ENCODE results near the gene CCDC33.

The CCDC33 gene

GRCh38 chr15:74252291-74252690 lies 16.2 kb downstream of the CCDC33 start:
- peaks cover 10% of the 10 kb centered on the region for H3K4me1 ChIP-seq (ENCODE audit: insufficient read depth, insufficient read length)
- H3K4me3 ChIP-seq (ENCODE audit: insufficient read length, low read depth), result no peak overlapping the region
- H3K27me3 ChIP-seq (ENCODE audit: insufficient read depth, insufficient read length), result peaks cover 29% of the 10 kb centered on the region
- no peak overlapping the region for H3K9ac ChIP-seq (ENCODE audit: insufficient read length, low read depth)
- no peak for DNase-seq (ENCODE audit: low read depth, low spot score)
- TF ChIP-seq ZNF274 (IDR thresholded peaks at IDR 0.05; ENCODE audit: low read depth, low read length) (no peak), YY1 (IDR thresholded peaks at IDR 0.05; ENCODE audit: insufficient read depth, insufficient read length) (no peak)
- H3K36me3 ChIP-seq (ENCODE audit: insufficient read depth, insufficient read length, low read length), result no peaks in the 10 kb centered on the region
- H3K9me3 ChIP-seq (ENCODE audit: insufficient read depth, low read length), result no peaks in the 10 kb centered on the region

- Histone ChIP-seq H3K36me3 (ENCODE audit: insufficient read depth, insufficient read length, low read length) (no peaks in the 10 kb centered on the region), H3K9ac (ENCODE audit: insufficient read length, low read depth) (no peak overlapping the region), H3K9me3 (ENCODE audit: insufficient read depth, low read length) (no peaks in the 10 kb centered on the region), H3K27me3 (ENCODE audit: insufficient read depth, insufficient read length) (peaks cover 29% of the 10 kb centered on the region), H3K4me1 (ENCODE audit: insufficient read depth, insufficient read length) (peaks cover 10% of the 10 kb centered on the region), H3K4me3 (ENCODE audit: insufficient read length, low read depth) (no peak overlapping the region)
- DNase-seq (ENCODE audit: low read depth, low spot score), result no peak
- no peak for TF ChIP-seq SUZ12 (IDR thresholded peaks at IDR 0.05; ENCODE audit: extremely low read depth, insufficient read depth, insufficient read length)
- TF ChIP-seq YY1 (IDR thresholded peaks at IDR 0.05; ENCODE audit: insufficient read depth, insufficient read length), result no peak
- TF ChIP-seq ZNF274 (IDR thresholded peaks at IDR 0.05; ENCODE audit: low read depth, low read length), result no peak
Measured at GRCh38 chr15:74252721-74253120, 16.6 kb downstream of the CCDC33 start.

DNA sequence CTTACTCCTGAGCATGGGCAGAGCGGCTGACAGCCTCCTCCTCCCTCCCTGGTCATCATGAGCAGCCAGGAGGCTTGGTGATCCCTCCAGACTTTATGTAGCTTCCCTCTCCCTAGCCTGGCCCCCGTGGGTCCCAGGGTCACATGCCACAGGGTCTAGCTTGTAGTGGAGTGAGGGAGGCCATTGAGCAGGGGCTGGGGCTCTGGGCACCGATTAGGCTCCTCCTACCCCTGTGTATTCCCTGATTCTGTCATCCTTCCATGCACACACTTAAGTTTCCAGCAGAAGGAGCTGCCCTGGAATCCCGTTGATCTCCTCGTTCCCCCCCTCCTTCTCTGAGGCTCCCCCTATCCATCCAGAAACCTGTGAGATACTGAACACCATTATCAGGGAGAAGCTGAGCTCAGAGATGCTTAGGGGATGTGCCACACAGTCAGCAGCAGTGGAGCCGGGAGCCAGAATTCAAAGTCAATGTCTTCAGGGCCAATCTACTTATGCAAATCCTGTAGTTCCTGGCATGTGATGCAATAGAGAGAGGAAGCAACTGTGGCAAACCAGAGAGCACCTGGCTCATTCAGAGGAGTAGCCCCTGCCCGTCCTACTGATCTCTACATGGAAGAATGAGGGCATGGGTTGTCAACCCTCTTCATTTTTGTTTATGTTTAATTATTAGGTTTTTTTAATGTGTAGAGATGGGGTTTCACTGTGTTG lies 17.2 kb downstream of the CCDC33 start:
- H3K36me3 ChIP-seq (ENCODE audit: insufficient read depth, insufficient read length, low read length), result no peaks in the 10 kb centered on the region
- peaks cover 10% of the 10 kb centered on the region for H3K4me1 ChIP-seq (ENCODE audit: insufficient read depth, insufficient read length)
- no peak overlapping the region for H3K4me3 ChIP-seq (ENCODE audit: insufficient read length, low read depth)
- TF ChIP-seq ZNF274 (IDR thresholded peaks at IDR 0.05; ENCODE audit: low read depth, low read length), result no peak
- peak; percentile 50 for DNase-seq (ENCODE audit: low read depth, low spot score)
- no peaks in the 10 kb centered on the region for H3K9me3 ChIP-seq (ENCODE audit: insufficient read depth, low read length)
- H3K9ac ChIP-seq (ENCODE audit: insufficient read length, low read depth), result no peak overlapping the region
- peaks cover 33% of the 10 kb centered on the region for H3K27me3 ChIP-seq (ENCODE audit: insufficient read depth, insufficient read length)

DNA sequence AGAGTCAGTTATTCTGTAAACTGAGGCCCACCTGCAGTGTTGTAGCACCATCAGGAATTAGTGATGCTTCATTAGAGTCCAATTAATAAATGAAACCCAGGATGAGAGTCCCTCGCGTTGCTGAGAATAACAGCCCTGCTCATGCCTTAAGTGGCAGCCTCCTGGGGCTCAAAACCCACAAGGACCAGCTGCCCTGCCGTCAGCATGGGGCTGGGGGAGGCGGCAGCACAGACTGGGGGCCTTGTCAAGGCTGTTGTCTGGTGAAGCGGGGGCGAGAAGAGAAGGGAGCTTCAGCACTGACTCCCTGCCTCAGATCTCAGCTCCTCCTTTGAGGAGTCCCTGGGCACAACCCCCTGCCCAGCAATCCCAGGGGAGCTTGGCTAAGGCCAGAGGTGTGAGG lies 21.0 kb downstream of the CCDC33 start:
- Histone ChIP-seq H3K9ac (ENCODE audit: insufficient read length, low read depth) (no peak overlapping the region), H3K4me3 (ENCODE audit: insufficient read length, low read depth) (no peak overlapping the region), H3K4me1 (ENCODE audit: insufficient read depth, insufficient read length) (peaks cover 27% of the 10 kb centered on the region), H3K36me3 (ENCODE audit: insufficient read depth, insufficient read length, low read length) (no peaks in the 10 kb centered on the region), H3K9me3 (ENCODE audit: insufficient read depth, low read length) (no peaks in the 10 kb centered on the region), H3K27me3 (ENCODE audit: insufficient read depth, insufficient read length) (peaks cover 32% of the 10 kb centered on the region)
- TF ChIP-seq SUZ12 (IDR thresholded peaks at IDR 0.05; ENCODE audit: extremely low read depth, insufficient read depth, insufficient read length) (no peak), YY1 (IDR thresholded peaks at IDR 0.05; ENCODE audit: insufficient read depth, insufficient read length) (no peak), ZNF274 (IDR thresholded peaks at IDR 0.05; ENCODE audit: low read depth, low read length) (no peak)
- DNase-seq (ENCODE audit: low read depth, low spot score), result no peak

DNA sequence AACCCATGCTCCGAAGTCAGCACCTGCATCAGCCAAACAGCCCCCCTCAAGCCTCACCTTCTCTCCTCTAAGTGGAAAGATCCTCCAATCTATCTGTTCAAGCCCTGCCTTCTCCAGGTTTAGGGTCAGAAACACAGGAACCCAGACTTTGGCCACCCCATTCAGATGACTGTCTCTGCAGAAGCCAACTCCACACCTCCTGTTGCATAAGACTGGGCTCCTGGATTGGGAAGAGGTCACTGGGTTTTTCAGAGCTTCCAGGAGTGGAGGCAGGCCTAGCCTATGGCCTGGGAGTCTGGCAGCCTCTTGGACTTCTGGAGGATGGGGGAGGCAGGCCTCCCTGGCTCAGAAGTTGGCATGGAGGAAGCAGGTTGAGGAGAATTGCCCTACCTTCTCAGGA lies 21.5 kb downstream of the CCDC33 start:
- Histone ChIP-seq H3K27me3 (ENCODE audit: insufficient read depth, insufficient read length) (peaks cover 32% of the 10 kb centered on the region), H3K9me3 (ENCODE audit: insufficient read depth, low read length) (no peaks in the 10 kb centered on the region), H3K36me3 (ENCODE audit: insufficient read depth, insufficient read length, low read length) (no peaks in the 10 kb centered on the region), H3K4me1 (ENCODE audit: insufficient read depth, insufficient read length) (peaks cover 27% of the 10 kb centered on the region), H3K9ac (ENCODE audit: insufficient read length, low read depth) (no peak overlapping the region), H3K4me3 (ENCODE audit: insufficient read length, low read depth) (no peak overlapping the region)
- DNase-seq (ENCODE audit: low read depth, low spot score), result no peak
- TF ChIP-seq YY1 (IDR thresholded peaks at IDR 0.05; ENCODE audit: insufficient read depth, insufficient read length), result no peak
- TF ChIP-seq SUZ12 (IDR thresholded peaks at IDR 0.05; ENCODE audit: extremely low read depth, insufficient read depth, insufficient read length), result no peak
- no peak for TF ChIP-seq ZNF274 (IDR thresholded peaks at IDR 0.05; ENCODE audit: low read depth, low read length)

DNA sequence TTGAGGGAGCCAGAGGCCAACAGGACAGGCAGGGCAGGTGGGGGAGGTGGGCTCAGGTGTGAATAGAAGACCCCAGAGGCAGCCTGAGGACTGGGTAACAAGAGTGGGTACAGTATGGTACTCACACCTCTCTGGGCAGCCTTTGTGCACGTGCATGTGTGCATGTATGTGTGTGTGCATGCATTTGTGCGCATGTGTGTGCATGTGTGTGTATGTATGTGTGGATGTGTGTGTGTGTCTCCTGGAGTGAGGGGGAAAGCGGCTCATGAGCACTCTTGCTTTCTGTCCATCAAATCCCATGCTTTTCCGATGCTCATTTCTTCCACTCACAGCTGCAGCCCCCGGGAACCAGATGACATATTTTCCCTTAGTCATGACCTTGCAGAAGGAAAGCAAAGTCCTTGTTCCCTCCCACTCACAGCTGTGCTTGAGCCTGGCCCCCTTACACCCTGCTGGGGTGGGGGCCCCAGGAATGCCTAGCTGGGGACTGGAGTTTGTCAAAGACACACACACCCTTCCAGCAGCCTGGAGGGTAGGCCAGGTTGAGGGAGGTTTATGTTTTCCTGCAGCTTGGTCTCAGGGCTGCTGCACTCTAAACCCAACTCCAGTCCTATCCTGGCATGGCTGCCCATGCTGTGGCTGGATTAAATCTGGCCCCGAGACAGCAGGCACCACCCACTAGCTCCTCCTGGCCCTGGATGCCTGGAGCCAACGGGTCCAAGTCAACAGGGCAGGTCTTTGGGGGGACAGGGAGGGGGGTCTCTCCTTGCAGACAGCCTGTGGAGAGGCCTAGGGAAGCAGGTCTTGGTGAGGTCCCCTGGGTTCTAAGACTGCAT lies 22.5 kb downstream of the CCDC33 start:
- H3K9ac ChIP-seq (ENCODE audit: insufficient read length, low read depth), result no peak overlapping the region
- H3K4me3 ChIP-seq (ENCODE audit: insufficient read length, low read depth), result no peak overlapping the region
- H3K36me3 ChIP-seq (ENCODE audit: insufficient read depth, insufficient read length, low read length), result no peaks in the 10 kb centered on the region
- peaks cover 20% of the 10 kb centered on the region for H3K4me1 ChIP-seq (ENCODE audit: insufficient read depth, insufficient read length)
- no peak for DNase-seq (ENCODE audit: low read depth, low spot score)
- TF ChIP-seq YY1 (IDR thresholded peaks at IDR 0.05; ENCODE audit: insufficient read depth, insufficient read length), result no peak
- no peak for TF ChIP-seq SUZ12 (IDR thresholded peaks at IDR 0.05; ENCODE audit: extremely low read depth, insufficient read depth, insufficient read length)
- no peak for TF ChIP-seq ZNF274 (IDR thresholded peaks at IDR 0.05; ENCODE audit: low read depth, low read length)
- no peaks in the 10 kb centered on the region for H3K9me3 ChIP-seq (ENCODE audit: insufficient read depth, low read length)
- H3K27me3 ChIP-seq (ENCODE audit: insufficient read depth, insufficient read length), result peaks cover 32% of the 10 kb centered on the region

- peaks cover 34% of the 10 kb centered on the region for H3K27me3 ChIP-seq (ENCODE audit: insufficient read depth, insufficient read length)
- DNase-seq (ENCODE audit: low read depth, low spot score), result no peak
Measured at GRCh38 chr15:74259292-74259648, 23.1 kb downstream of the CCDC33 start.

More at GRCh38 chr15:74259292-74259648, 23.1 kb downstream of the CCDC33 start:
- H3K4me3 ChIP-seq (ENCODE audit: insufficient read length, low read depth), result no peak overlapping the region
- no peaks in the 10 kb centered on the region for H3K36me3 ChIP-seq (ENCODE audit: insufficient read depth, insufficient read length, low read length)
- H3K9ac ChIP-seq (ENCODE audit: insufficient read length, low read depth), result no peak overlapping the region
- no peaks in the 10 kb centered on the region for H3K9me3 ChIP-seq (ENCODE audit: insufficient read depth, low read length)
- TF ChIP-seq SUZ12 (IDR thresholded peaks at IDR 0.05; ENCODE audit: extremely low read depth, insufficient read depth, insufficient read length), result no peak
- TF ChIP-seq ZNF274 (IDR thresholded peaks at IDR 0.05; ENCODE audit: low read depth, low read length), result no peak
- TF ChIP-seq YY1 (IDR thresholded peaks at IDR 0.05; ENCODE audit: insufficient read depth, insufficient read length), result no peak
- peaks cover 24% of the 10 kb centered on the region for H3K4me1 ChIP-seq (ENCODE audit: insufficient read depth, insufficient read length)
